HG03175 (cell line): ENCODE data around the gene FAM72A.
"Not testable (repeated sequence)": the region's sequence is repeated elsewhere in the genome, so short reads cannot be mapped to it uniquely, and the experiment has no call there.

Source experiments
- ATAC-seq: cut with Tn5 transposase; IDR thresholded peaks from one replicate; pipeline ENCODE4 v1.9.1; 2021; ENCODE audit warnings: mild to moderate bottlenecking, moderate library complexity; ENCODE audit not compliant: unreplicated experiment

The FAM72A gene

GRCh38 chr1:206215600-206216392, 13.2 kb upstream of the FAM72A start:
- ATAC-seq: not testable (repeated sequence)

- ATAC-seq: not testable (repeated sequence)
These were observed 8.2 kb upstream of the FAM72A start for GRCh38 chr1:206210802-206211201.

- not testable (repeated sequence) for ATAC-seq
These were observed 2.9 kb upstream of the FAM72A start for GRCh38 chr1:206205569-206205968.

GRCh38 chr1:206204871-206205270, 2.2 kb upstream of the FAM72A start:
- not testable (repeated sequence) for ATAC-seq

- ATAC-seq: not testable (repeated sequence)
These were observed 1.5 kb upstream of the FAM72A start for GRCh38 chr1:206204159-206204511.

GRCh38 chr1:206203364-206204158, 922 bp upstream of the FAM72A start, which contains the start of gene SRGAP2:
Gene SRGAP2, plus strand, starts transcription at chr1:206203541. Its CDS starts 2,430 bp downstream, at chr1:206205971.
- ATAC-seq: peak; percentile 9

- not testable (repeated sequence) for ATAC-seq
These were observed 5.8 kb downstream of the FAM72A start for GRCh38 chr1:206196748-206197424.

GRCh38 chr1:206195182-206195581, 7.5 kb downstream of the FAM72A start:
- not testable (repeated sequence) for ATAC-seq

- ATAC-seq: not testable (repeated sequence)
These were observed 15.8 kb downstream of the FAM72A start for GRCh38 chr1:206186826-206187225.

- not testable (repeated sequence) for ATAC-seq
These were observed 16.9 kb downstream of the FAM72A start for GRCh38 chr1:206185778-206186177.

GRCh38 chr1:206183788-206184187, 18.9 kb downstream of the FAM72A start:
- ATAC-seq: not testable (repeated sequence)

- ATAC-seq: not testable (repeated sequence)
These were observed 20.0 kb downstream of the FAM72A start for GRCh38 chr1:206182368-206183317.

GRCh38 chr1:206179666-206180065, 23.0 kb downstream of the FAM72A start:
- ATAC-seq: not testable (repeated sequence)

- ATAC-seq: not testable (repeated sequence)
These were observed 24.3 kb downstream of the FAM72A start for GRCh38 chr1:206178061-206178989.

GRCh38 chr1:206176114-206176502, 26.5 kb downstream of the FAM72A start:
- ATAC-seq: not testable (repeated sequence)

- ATAC-seq: not testable (repeated sequence)
These were observed 27.1 kb downstream of the FAM72A start for GRCh38 chr1:206175459-206176113.

GRCh38 chr1:206174182-206174868, 28.3 kb downstream of the FAM72A start:
- not testable (repeated sequence) for ATAC-seq
